Endothelial cell of umbilical vein (primary cell): ENCODE data around the gene LARGE1.

ENCODE experiments used
- MYC ChIP-seq: IDR thresholded peaks from one replicate; pipeline ENCODE4 v1.6.1; 2011; ENCODE audit warnings: mild to moderate bottlenecking, low read depth, low read length
- POLR2A ChIP-seq: IDR thresholded peaks from 2 replicates; pipeline ENCODE4 v1.6.1; 2012; ENCODE audit warnings: low read depth, mild to moderate bottlenecking, control low read depth, low read length
- POLR2AphosphoS5 ChIP-seq: IDR thresholded peaks from 2 replicates; pipeline ENCODE4 v1.6.1; 2012; ENCODE audit warnings: low read depth, mild to moderate bottlenecking, control low read depth, low read length, moderate library complexity; ENCODE audit not compliant: insufficient read depth
- TF ChIP-seq, protein P1 (sequence below), 2 donors: IDR thresholded peaks; 1 replicate in 1 of 2; 2 replicates in 1 of 2; pipeline ENCODE4 v1.5.1; 2011; ENCODE audit warnings: low read length in 2 of 2, mild to moderate bottlenecking in 2 of 2, moderate library complexity in 2 of 2, control low read depth in 1 of 2, inconsistent platforms in 1 of 2, low read depth in 1 of 2; ENCODE audit not compliant: insufficient read depth in 1 of 2; ENCODE audit errors: extremely low read depth in 1 of 2

DNA sequence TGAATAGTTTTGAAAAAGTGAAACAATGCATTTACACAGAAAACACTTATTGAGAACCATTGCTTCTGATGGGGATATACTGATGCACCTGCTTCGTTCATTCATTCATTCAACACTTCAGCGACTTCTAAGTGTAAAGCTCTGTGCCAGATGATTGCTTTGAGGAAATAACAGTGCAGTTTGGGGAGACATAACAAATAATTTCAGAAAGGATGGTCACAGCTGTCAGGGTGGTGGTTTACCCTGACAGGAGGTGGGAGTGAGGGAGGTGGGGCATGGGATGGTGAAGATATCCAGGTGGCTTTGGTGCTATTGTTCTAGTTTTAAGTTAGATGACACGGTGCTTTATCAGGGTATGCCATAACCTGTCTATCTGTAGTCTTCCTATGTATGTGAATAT lies 344.1 kb downstream of the LARGE1 start:
- TF ChIP-seq, protein P1, sequence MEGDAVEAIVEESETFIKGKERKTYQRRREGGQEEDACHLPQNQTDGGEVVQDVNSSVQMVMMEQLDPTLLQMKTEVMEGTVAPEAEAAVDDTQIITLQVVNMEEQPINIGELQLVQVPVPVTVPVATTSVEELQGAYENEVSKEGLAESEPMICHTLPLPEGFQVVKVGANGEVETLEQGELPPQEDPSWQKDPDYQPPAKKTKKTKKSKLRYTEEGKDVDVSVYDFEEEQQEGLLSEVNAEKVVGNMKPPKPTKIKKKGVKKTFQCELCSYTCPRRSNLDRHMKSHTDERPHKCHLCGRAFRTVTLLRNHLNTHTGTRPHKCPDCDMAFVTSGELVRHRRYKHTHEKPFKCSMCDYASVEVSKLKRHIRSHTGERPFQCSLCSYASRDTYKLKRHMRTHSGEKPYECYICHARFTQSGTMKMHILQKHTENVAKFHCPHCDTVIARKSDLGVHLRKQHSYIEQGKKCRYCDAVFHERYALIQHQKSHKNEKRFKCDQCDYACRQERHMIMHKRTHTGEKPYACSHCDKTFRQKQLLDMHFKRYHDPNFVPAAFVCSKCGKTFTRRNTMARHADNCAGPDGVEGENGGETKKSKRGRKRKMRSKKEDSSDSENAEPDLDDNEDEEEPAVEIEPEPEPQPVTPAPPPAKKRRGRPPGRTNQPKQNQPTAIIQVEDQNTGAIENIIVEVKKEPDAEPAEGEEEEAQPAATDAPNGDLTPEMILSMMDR (IDR thresholded peaks at IDR 0.05; ENCODE audit: extremely low read depth in 1 of 2, insufficient read depth in 1 of 2, low read depth in 1 of 2, low read length in 2 of 2), result no peak
- TF ChIP-seq POLR2A (no peak), POLR2AphosphoS5 (no peak), MYC (no peak)
